GM12878 (cell line): Measurements from ENCODE around the gene RREB1. TPM values are rescaled to one million over a fixed set of nuclear protein-coding genes. Genes with fewer than 3 reads are reported as not detected.

ENCODE experiments used
- ATAC-seq: fragments of 200-7000 bp; cut with Tn5 transposase; 3 replicates; pipeline ENCODE4 v1.9.1; 2020; ENCODE audit warnings: mild to moderate bottlenecking, moderate library complexity
- BruUV-seq: library from RNA; stranded (reverse); fragments of 400-500 nt; replicated peaks from 2 replicates; lab custom pipeline; 2021; lab: Mats Ljungman, UMichigan
- CTCF ChIA-PET: fragments of 300-600 bp; sonication (Branson Sonifier 250); formaldehyde crosslinking; extraction: SDS; loops from one replicate; lab custom pipeline; 2021; ENCODE audit warnings: inconsistent platforms; lab: Yijun Ruan, JAX
- POLR2A ChIA-PET: fragments of 350-600 bp; formaldehyde crosslinking; extraction: SDS; loops from one replicate; lab custom pipeline; 2021; ENCODE audit warnings: inconsistent platforms; lab: Charles Lee
- RAD21 ChIA-PET: fragments of 300-600 bp; sonication (Branson Sonifier 250); formaldehyde crosslinking; loops from one replicate; lab custom pipeline; 2023; ENCODE audit warnings: antibody characterized with exemption; ENCODE audit not compliant: unreplicated experiment; lab: Charles Lee
- SMC1A ChIA-PET: fragments of 300-600 bp; sonication (Branson Sonifier 250); formaldehyde crosslinking; loops from one replicate; lab custom pipeline; 2023; ENCODE audit not compliant: unreplicated experiment, uncharacterized antibody; lab: Charles Lee
- DNase-seq: peaks from one replicate; pipeline ENCODE4 v3.0.0-alpha.2; 2011; ENCODE audit warnings: low read depth, low spot score
- FAIRE-seq: peaks from 3 replicates; lab custom pipeline; 2011; peaks lifted over from hg19 to GRCh38; lab: Jason Lieb, UNC
- H2AFZ ChIP-seq: 2 replicates; pipeline ENCODE4 v1.6.0; 2011; ENCODE audit warnings: low read depth, low read length, control low read depth; ENCODE audit not compliant: control insufficient read depth
- H3K27ac ChIP-seq: 2 replicates; pipeline ENCODE4 v1.5.1; 2011; ENCODE audit warnings: control low read depth; ENCODE audit not compliant: control insufficient read depth, insufficient read depth
- H3K27me3 ChIP-seq, 2 experiments: replicated peaks in 1 of 2; 2 replicates each; pipeline versions ENCODE4 v1.6.0 to v1.6.1; 2011; ENCODE audit warnings: low read length in 1 of 2; ENCODE audit not compliant: control insufficient read depth in 2 of 2, insufficient read depth in 2 of 2
- H3K36me3 ChIP-seq, 2 experiments: 2 replicates each; pipeline ENCODE4 v1.5.1; 2011; ENCODE audit warnings: low read length in 1 of 2; ENCODE audit not compliant: control insufficient read depth in 2 of 2, insufficient read depth in 2 of 2
- H3K4me1 ChIP-seq: 2 replicates; pipeline ENCODE4 v1.6.1; 2011; ENCODE audit warnings: mild to moderate bottlenecking, low read length, moderate library complexity, mixed read lengths; ENCODE audit not compliant: control insufficient read depth, insufficient read depth
- H3K4me2 ChIP-seq: 2 replicates; pipeline ENCODE4 v1.6.0; 2011; ENCODE audit warnings: control low read depth; ENCODE audit not compliant: control insufficient read depth, insufficient read depth
- H3K4me3 ChIP-seq: fragments of 200-600 bp; sonication (generic); 2 replicates; pipeline ENCODE4 v1.5.1; 2016
- H3K79me2 ChIP-seq: 2 replicates; pipeline ENCODE4 v1.6.0; 2011; ENCODE audit warnings: low read length; ENCODE audit not compliant: control insufficient read depth, insufficient read depth
- H3K9ac ChIP-seq: 2 replicates; pipeline ENCODE4 v1.8.0; 2011; ENCODE audit warnings: low read length, control low read depth, mixed read lengths; ENCODE audit not compliant: control insufficient read depth, insufficient read depth
- H3K9me3 ChIP-seq: replicated peaks from 3 replicates; pipeline ENCODE4 v1.5.1; 2011; ENCODE audit warnings: mild to moderate bottlenecking, low read length; ENCODE audit not compliant: control insufficient read depth, insufficient read depth
- H4K20me1 ChIP-seq: 2 replicates; pipeline ENCODE4 v1.6.0; 2011; ENCODE audit not compliant: control insufficient read depth, insufficient read depth
- ATF3 ChIP-seq: IDR thresholded peaks from 2 replicates; pipeline ENCODE4 v1.6.1; 2011; ENCODE audit warnings: low read depth, mild to moderate bottlenecking, low read length, moderate library complexity, borderline replicate concordance; ENCODE audit errors: extremely low read depth
- IRF3 ChIP-seq: fragments of 450-650 bp; IDR thresholded peaks from 2 replicates; pipeline ENCODE4 v1.6.1; 2014; ENCODE audit warnings: mild to moderate bottlenecking
- JUNB ChIP-seq: IDR thresholded peaks from 2 replicates; pipeline ENCODE4 v1.6.1; 2016; ENCODE audit warnings: antibody characterized with exemption, mild to moderate bottlenecking
- JUND ChIP-seq: IDR thresholded peaks from 2 replicates; pipeline ENCODE4 v1.6.1; 2012; ENCODE audit warnings: low read depth, mild to moderate bottlenecking, low read length, improper control_type of control experiment, moderate library complexity
- NFIC ChIP-seq: IDR thresholded peaks from 2 replicates; pipeline ENCODE4 v1.6.1; 2012; ENCODE audit warnings: low read depth, mild to moderate bottlenecking, inconsistent platforms, low read length, moderate library complexity
- PAX8 ChIP-seq: fragments of 450-650 bp; IDR thresholded peaks from 2 replicates; pipeline ENCODE4 v1.6.1; 2017; ENCODE audit warnings: mild to moderate bottlenecking, moderate library complexity
- POLR2A ChIP-seq: IDR thresholded peaks from 2 replicates; pipeline ENCODE4 v1.6.1; 2011; ENCODE audit warnings: low read depth, mild to moderate bottlenecking, low read length
- RELA ChIP-seq: fragments of 450-650 bp; IDR thresholded peaks from 2 replicates; pipeline ENCODE4 v1.8.0; 2014; ENCODE audit warnings: borderline replicate concordance; ENCODE audit not compliant: partially characterized antibody
- ZNF217 ChIP-seq: fragments of 450-650 bp; IDR thresholded peaks from 2 replicates; pipeline ENCODE4 v1.6.1; 2017; ENCODE audit warnings: antibody characterized with exemption, mild to moderate bottlenecking
- WGBS: methylation state at CpG from one replicate; pipeline ENCODE4 v1.1.6; 2016; ENCODE audit warnings: low lambda C conversion rate; ENCODE audit not compliant: insufficient replicate concordance, insufficient coverage; ENCODE audit errors: missing lambda C conversion rate; 5-methylcytosine and 5-hydroxymethylcytosine counted together
- in situ Hi-C: fragments of 300-500 bp; cut with MboI; formaldehyde crosslinking; loops from 9 replicates; pipeline ENCODE4 v1.14.3; 2018; ENCODE audit warnings: mixed read lengths
- intact Hi-C: fragments of 100-400 bp; cut with micrococcal nuclease; formaldehyde crosslinking; loops from one replicate; pipeline ENCODE4 v1.14.2; 2022; ENCODE audit not compliant: unreplicated experiment
- polyA plus RNA-seq, 11 experiments: library from polyadenylated mRNA; depleted of rRNA in 4 of 11; unstranded in 6 of 11; stranded (reverse) in 5 of 11; fragments of >200 nt; fragmentation: Nextera tagmentation in 4 of 11; fragmentation: Illumina TruSeq in 1 of 11; extraction: Ambion mirVana in 4 of 11; extraction: Trizol in 1 of 11; gene quantifications; 1 replicate in 1 of 11; 2 replicates in 10 of 11; pipeline versions ENCODE4 v1.2.1 to v1.2.3, GENCODE V29; 2011 to 2016; ENCODE audit warnings: inconsistent platforms in 2 of 11, missing spikeins in 2 of 11, low read depth in 1 of 11
- total RNA-seq, 4 experiments: library from RNA; depleted of rRNA in 3 of 4; stranded (reverse); fragments of >200 nt in 3 of 4; fragmentation: Illumina TruSeq in 1 of 4; extraction: Trizol in 1 of 4; gene quantifications; 2 replicates each; pipeline versions ENCODE4 v1.2.1 to v1.2.3, GENCODE V29; 2013 to 2021

RREB1 gene
- total and polyA plus RNA-seq, 10 of the 15 experiments (the other 5 are each of a cell fraction or from before 2014, with no cell fraction given): 1.9 to 30.3 (median 8.6) TPM

DNA sequence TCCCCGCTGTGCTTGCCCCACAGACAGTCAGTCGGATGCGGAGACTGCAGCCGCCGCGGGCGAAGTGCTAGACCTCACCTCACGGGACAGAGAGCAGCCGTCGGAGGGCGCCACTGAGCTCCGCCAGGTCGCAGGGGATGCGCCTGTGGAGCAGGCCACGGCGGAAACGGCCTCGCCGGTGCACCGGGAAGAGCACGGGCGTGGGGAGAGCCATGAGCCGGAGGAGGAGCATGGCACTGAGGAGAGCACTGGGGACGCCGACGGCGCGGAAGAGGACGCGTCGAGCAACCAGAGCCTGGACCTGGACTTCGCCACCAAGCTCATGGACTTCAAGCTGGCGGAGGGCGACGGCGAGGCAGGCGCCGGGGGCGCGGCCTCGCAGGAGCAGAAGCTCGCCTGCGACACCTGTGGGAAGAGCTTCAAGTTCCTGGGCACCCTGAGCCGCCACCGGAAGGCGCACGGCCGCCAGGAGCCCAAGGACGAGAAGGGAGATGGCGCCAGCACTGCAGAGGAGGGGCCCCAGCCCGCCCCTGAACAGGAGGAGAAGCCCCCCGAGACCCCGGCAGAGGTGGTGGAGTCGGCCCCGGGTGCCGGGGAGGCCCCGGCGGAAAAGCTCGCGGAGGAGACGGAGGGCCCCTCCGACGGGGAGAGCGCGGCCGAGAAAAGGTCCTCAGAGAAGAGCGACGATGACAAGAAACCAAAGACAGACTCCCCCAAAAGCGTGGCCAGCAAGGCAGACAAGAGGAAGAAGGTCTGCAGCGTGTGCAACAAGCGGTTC lies 138.8 kb downstream of the RREB1 start:
- TF ChIP-seq NFIC (no peak), RELA (no peak), JUNB (no peak), POLR2A (peak; percentile 44; the same call in 1 of the 2 replicates), ZNF217 (no peak), JUND (no peak)
- BruUV-seq: no TSS peak
- in situ Hi-C loops (no loop called here), intact Hi-C loops (no loop called here)
- ChIA-PET POLR2A (no interaction called here), RAD21 (no interaction called here), SMC1A (interaction anchor here (1.0 to 1.1 kb wide), 2 partner anchors 365 to 569 kb away, joined by 3 read pairs; no protein-coding TSS in a partner anchor), CTCF (no interaction called here)
- WGBS: 98% methylated on average over 58 of the region's 71 CpGs
- Histone ChIP-seq H3K4me3 (no peak overlapping the region), H3K4me1 (peaks cover 18% of the 10 kb centered on the region), H3K27me3 (no peaks in the 10 kb centered on the region), H3K9me3 (no peaks in the 10 kb centered on the region; the same call in 2 of the 3 replicates), H2AFZ (no peak overlapping the region), H3K4me2 (no peak overlapping the region), H4K20me1 (no peaks in the 10 kb centered on the region; the same call in none of the 2 replicates), H3K79me2 (peaks cover 3% of the 10 kb centered on the region), H3K9ac (no peak overlapping the region), H3K27ac (no peak overlapping the region), H3K36me3 (peaks cover 38 to 52% of the 10 kb centered on the region in 2 experiments)
- ATAC-seq (no peak), DNase-seq (no peak), FAIRE-seq (no peak)

DNA sequence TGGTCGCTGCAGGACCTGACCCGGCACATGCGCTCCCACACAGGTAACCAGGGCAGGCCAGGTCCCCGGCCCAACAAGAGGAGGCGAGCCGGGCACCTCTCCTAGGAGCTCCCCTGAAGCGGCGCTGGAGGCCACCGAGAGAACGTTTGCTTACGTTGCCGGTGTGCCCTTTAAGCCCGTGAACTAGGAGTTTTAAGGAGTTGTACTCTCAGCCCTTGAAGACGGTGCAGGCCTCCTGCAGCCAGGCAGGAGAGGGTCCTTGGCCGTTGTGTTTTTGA lies 139.4 kb downstream of the RREB1 start:
- H3K27ac ChIP-seq: no peak overlapping the region
- peaks cover 38 to 56% of the 10 kb centered on the region in 2 experiments for H3K36me3 ChIP-seq
- H4K20me1 ChIP-seq: no peaks in the 10 kb centered on the region; the same call in none of the 2 replicates
- CTCF ChIA-PET: interaction anchor here (0.7 kb wide), 1 partner anchor 648 kb away, joined by 3 read pairs; no protein-coding TSS in a partner anchor
- intact Hi-C loops: no loop called here
- FAIRE-seq (no peak), ATAC-seq (no peak), DNase-seq (no peak)
- RAD21 ChIA-PET: no interaction called here
- BruUV-seq: no TSS peak
- no peak overlapping the region for H3K4me3 ChIP-seq
- H3K27me3 ChIP-seq: no peaks in the 10 kb centered on the region
- 97% methylated on average over 12 of the region's 15 CpGs for WGBS
- H2AFZ ChIP-seq: no peak overlapping the region
- POLR2A ChIA-PET: no interaction called here
- in situ Hi-C loops: no loop called here
- peaks cover 13% of the 10 kb centered on the region for H3K4me1 ChIP-seq
- no peak overlapping the region for H3K9ac ChIP-seq
- SMC1A ChIA-PET: interaction anchor here (1.0 to 1.1 kb wide), 2 partner anchors 366 to 570 kb away, joined by 3 read pairs; no protein-coding TSS in a partner anchor
- H3K79me2 ChIP-seq: peaks cover 3% of the 10 kb centered on the region
- TF ChIP-seq PAX8 (no peak), IRF3 (no peak), ATF3 (no peak)
- no peaks in the 10 kb centered on the region; the same call in 2 of the 3 replicates for H3K9me3 ChIP-seq
- no peak overlapping the region for H3K4me2 ChIP-seq
